ENCODE measurements around the gene PSAP.
A peak's percentile ranks its signal among the peaks of the same experiment; 100 is the strongest.
"Not testable (repeated sequence)": the region's sequence is repeated elsewhere in the genome, so short reads cannot be mapped to it uniquely, and the experiment has no call there.

Gene PSAP

GRCh38 chr10:71850743-71851464 is at the start of gene PSAP:
TSS of gene PSAP (minus strand) at chr10:71851251. CDS start at chr10:71851221, 30 bp downstream.
- DNase-seq, result peak; percentile 89

- no peak for DNase-seq
These were observed 49.6 kb upstream of the PSAP start for GRCh38 chr10:71900441-71901180.

GRCh38 chr10:71899665-71900412 is 48.8 kb upstream of the PSAP start:
- DNase-seq, result no peak

GRCh38 chr10:71898346-71898745 is 47.3 kb upstream of the PSAP start:
- not testable (repeated sequence) for DNase-seq

- DNase-seq, result no peak
These were observed 42.9 kb upstream of the PSAP start for GRCh38 chr10:71893920-71894319.

- DNase-seq, result no peak
These were observed 42.3 kb upstream of the PSAP start for GRCh38 chr10:71893258-71893815.

- DNase-seq, result no peak
These were observed 40.4 kb upstream of the PSAP start for GRCh38 chr10:71891437-71891836.

GRCh38 chr10:71889388-71889987 is 38.4 kb upstream of the PSAP start:
- no peak for DNase-seq

GRCh38 chr10:71888623-71889387 is 37.8 kb upstream of the PSAP start:
- peak; percentile 57 for DNase-seq

GRCh38 chr10:71888248-71888622 is 37.2 kb upstream of the PSAP start:
- no peak for DNase-seq

GRCh38 chr10:71887743-71888142 is 36.7 kb upstream of the PSAP start:
- no peak for DNase-seq

- DNase-seq, result no peak
These were observed 32.0 kb upstream of the PSAP start for GRCh38 chr10:71882813-71883659.

GRCh38 chr10:71881647-71882355 is 30.8 kb upstream of the PSAP start:
- DNase-seq, result no peak

- not testable (repeated sequence) for DNase-seq
These were observed 30.2 kb upstream of the PSAP start for GRCh38 chr10:71881307-71881624.

GRCh38 chr10:71880425-71881306 is 29.6 kb upstream of the PSAP start:
- no peak for DNase-seq

GRCh38 chr10:71878327-71879034 is 27.4 kb upstream of the PSAP start:
- peak; percentile 54 for DNase-seq

GRCh38 chr10:71877821-71878220 is 26.8 kb upstream of the PSAP start:
- DNase-seq, result no peak

- not testable (repeated sequence) for DNase-seq
These were observed 23.8 kb upstream of the PSAP start for GRCh38 chr10:71874680-71875354.

All from KG1 (cell line).